Activated T-helper 2 cell treated with anti-CD3 and anti-CD28 coated beads, Interferon-gamma antibody, Interleukin-2, Interleukin-4, amounts not matched to agents 10 μg/mL and 5 μg/mL and 100 μg/mL, durations not matched to agents 14 hours and 24 hours and 36 hours (primary cell): ENCODE data around the gene DGLUCY. TPM values are rescaled to one million over a fixed set of nuclear protein-coding genes. Genes with fewer than 3 reads are reported as not detected.
A peak's percentile ranks its signal among the peaks of the same experiment; 100 is the strongest.
"Not testable (repeated sequence)": the region's sequence is repeated elsewhere in the genome, so short reads cannot be mapped to it uniquely, and the experiment has no call there.

Experiments used
- DNase-seq: peaks from one replicate; pipeline ENCODE4 v3.0.0; 2021; ENCODE audit warnings: low spot score
- H3K27ac Mint-ChIP-seq: one replicate; pipeline ENCODE4 v1.8.0; 2021; ENCODE audit warnings: mixed read lengths
- H3K27me3 Mint-ChIP-seq: one replicate; pipeline ENCODE4 v1.8.0; 2021; ENCODE audit warnings: low read depth, mixed read lengths
- H3K36me3 Mint-ChIP-seq: one replicate; pipeline ENCODE4 v1.8.0; 2021; ENCODE audit warnings: low read depth, mixed read lengths
- H3K4me1 Mint-ChIP-seq: one replicate; pipeline ENCODE4 v1.8.0; 2021; ENCODE audit warnings: low read depth, mixed read lengths
- H3K4me3 Mint-ChIP-seq: one replicate; pipeline ENCODE4 v1.8.0; 2021; ENCODE audit warnings: low read depth, mild to moderate bottlenecking, moderate library complexity, mixed read lengths
- H3K9me3 Mint-ChIP-seq: one replicate; pipeline ENCODE4 v1.8.0; 2021; ENCODE audit warnings: mixed read lengths
- intact Hi-C: fragments of 100-400 bp; cut with micrococcal nuclease; formaldehyde crosslinking; loops from one replicate; pipeline ENCODE4 v1.15.1; 2023
- total RNA-seq: library from RNA; stranded (reverse); gene quantifications from 2 replicates; pipeline ENCODE4 v1.2.3, GENCODE V29; 2022

The DGLUCY gene
- total RNA-seq, 1 donor from 2014 or later = 48.5 TPM

GRCh38 chr14:91114079-91115065 lies 499 bp downstream of the DGLUCY start:
- Mint-ChIP-seq H3K27me3 (no peaks in the 10 kb centered on the region), H3K36me3 (peaks cover 35% of the 10 kb centered on the region), H3K9me3 (peaks cover 5% of the 10 kb centered on the region), H3K4me3 (peak overlapping the region; percentile 95), H3K27ac (peak overlapping the region; percentile 92), H3K4me1 (peaks cover 59% of the 10 kb centered on the region)
- peak; percentile 77 for DNase-seq
- intact Hi-C loops = loop anchor here (1.0 to 2.0 kb wide), 3 partner anchors 53 to 212 kb away; no protein-coding TSS in a partner anchor

GRCh38 chr14:91115986-91116770 lies 2.3 kb downstream of the DGLUCY start:
- no peak for DNase-seq
- peak overlapping the region; percentile 95 for H3K4me3 Mint-ChIP-seq
- peaks cover 59% of the 10 kb centered on the region for H3K4me1 Mint-ChIP-seq
- H3K27me3 Mint-ChIP-seq = no peaks in the 10 kb centered on the region
- intact Hi-C loops = loop anchor here (2.0 kb wide), 3 partner anchors 23 to 213 kb away; no protein-coding TSS in a partner anchor
- H3K27ac Mint-ChIP-seq = peak overlapping the region; percentile 92
- H3K9me3 Mint-ChIP-seq = peaks cover 8% of the 10 kb centered on the region
- H3K36me3 Mint-ChIP-seq = peaks cover 49% of the 10 kb centered on the region

GRCh38 chr14:91116913-91117588 lies 3.2 kb downstream of the DGLUCY start:
- no peaks in the 10 kb centered on the region for H3K27me3 Mint-ChIP-seq
- H3K27ac Mint-ChIP-seq = peak overlapping the region; percentile 60
- peaks cover 8% of the 10 kb centered on the region for H3K9me3 Mint-ChIP-seq
- peak overlapping the region; percentile 95 for H3K4me3 Mint-ChIP-seq
- H3K4me1 Mint-ChIP-seq = peaks cover 62% of the 10 kb centered on the region
- DNase-seq = no peak
- H3K36me3 Mint-ChIP-seq = peaks cover 55% of the 10 kb centered on the region
- intact Hi-C loops = loop anchor here (1.0 to 2.0 kb wide), 2 partner anchors 22 to 39 kb away; no protein-coding TSS in a partner anchor

GRCh38 chr14:91117960-91118359 lies 4.1 kb downstream of the DGLUCY start:
- Mint-ChIP-seq H3K4me1 (peaks cover 56% of the 10 kb centered on the region), H3K27ac (peak overlapping the region; percentile 60), H3K27me3 (no peaks in the 10 kb centered on the region), H3K36me3 (peaks cover 57% of the 10 kb centered on the region), H3K9me3 (peaks cover 8% of the 10 kb centered on the region), H3K4me3 (no peak overlapping the region)
- intact Hi-C loops = loop anchor here (1.0 to 2.0 kb wide), 2 partner anchors 21 to 40 kb away; no protein-coding TSS in a partner anchor
- DNase-seq = no peak

GRCh38 chr14:91118511-91119068 lies 4.7 kb downstream of the DGLUCY start:
- peaks cover 60% of the 10 kb centered on the region for H3K36me3 Mint-ChIP-seq
- peaks cover 55% of the 10 kb centered on the region for H3K4me1 Mint-ChIP-seq
- H3K4me3 Mint-ChIP-seq = no peak overlapping the region
- peak overlapping the region; percentile 41 for H3K27ac Mint-ChIP-seq
- DNase-seq = no peak
- intact Hi-C loops = no loop called here
- no peaks in the 10 kb centered on the region for H3K27me3 Mint-ChIP-seq
- peaks cover 8% of the 10 kb centered on the region for H3K9me3 Mint-ChIP-seq

DNA sequence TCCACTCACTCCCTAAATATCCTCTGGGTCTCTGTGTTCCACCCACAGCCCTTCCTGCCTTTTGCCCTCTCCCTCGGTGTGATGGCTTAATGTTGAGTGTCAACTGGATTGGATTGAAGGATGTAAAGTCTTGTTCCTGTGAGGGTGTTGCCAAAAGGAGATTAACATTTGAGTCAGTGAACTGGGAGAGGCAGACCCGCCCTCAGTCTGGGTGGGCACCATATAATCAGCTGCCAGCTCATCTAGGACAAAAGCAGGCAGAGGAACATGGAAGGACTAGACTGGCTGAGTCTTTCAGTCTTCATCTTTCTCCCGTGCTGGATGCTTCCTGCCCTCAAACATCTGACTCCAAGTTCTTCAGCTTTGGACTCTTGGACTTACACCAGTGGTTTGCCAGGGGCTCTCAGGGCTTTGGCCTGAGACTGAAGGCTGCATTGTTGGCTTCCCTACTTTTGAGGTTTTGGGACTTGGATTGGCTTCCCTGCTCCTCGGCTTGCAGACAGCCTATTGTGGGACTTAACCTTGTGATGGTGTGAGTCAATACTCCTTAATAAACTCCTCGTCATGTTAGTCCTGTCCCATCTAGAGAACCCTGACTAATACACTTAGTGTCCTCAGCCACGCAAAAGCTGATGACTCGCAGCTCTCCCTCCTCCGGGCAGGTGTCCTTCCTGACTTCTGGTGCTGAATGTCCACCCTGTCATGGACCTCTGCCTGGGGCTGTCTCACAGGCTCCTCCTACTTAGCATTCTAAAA lies 5.9 kb downstream of the DGLUCY start:
- peaks cover 57% of the 10 kb centered on the region for H3K4me1 Mint-ChIP-seq
- intact Hi-C loops = no loop called here
- peaks cover 68% of the 10 kb centered on the region for H3K36me3 Mint-ChIP-seq
- H3K4me3 Mint-ChIP-seq = no peak overlapping the region
- H3K27me3 Mint-ChIP-seq = no peaks in the 10 kb centered on the region
- peak overlapping the region; percentile 43 for H3K27ac Mint-ChIP-seq
- H3K9me3 Mint-ChIP-seq = peaks cover 8% of the 10 kb centered on the region
- no peak for DNase-seq

DNA sequence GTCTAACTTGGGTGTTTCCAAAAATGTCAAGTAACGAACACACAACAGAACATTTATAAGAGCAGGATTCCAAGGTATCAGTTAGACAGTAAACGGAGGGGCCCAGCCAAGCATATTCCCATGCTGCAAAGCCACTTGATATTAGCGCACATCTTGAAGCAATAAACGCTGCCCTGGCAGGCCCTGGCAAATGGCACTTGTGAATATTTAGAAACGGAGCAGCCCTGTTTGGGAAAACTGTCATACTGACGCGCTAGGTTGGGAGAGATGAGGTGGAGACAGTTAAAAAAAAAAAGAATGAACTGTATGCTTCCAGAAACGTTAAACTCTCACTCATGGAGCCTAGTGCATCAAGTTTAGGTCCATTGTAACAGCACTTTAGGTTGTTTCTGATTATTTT lies 9.3 kb downstream of the DGLUCY start:
- Mint-ChIP-seq H3K4me1 (peaks cover 43% of the 10 kb centered on the region), H3K4me3 (no peak overlapping the region), H3K27ac (no peak overlapping the region), H3K9me3 (peaks cover 8% of the 10 kb centered on the region), H3K27me3 (no peaks in the 10 kb centered on the region), H3K36me3 (peaks cover 79% of the 10 kb centered on the region)
- DNase-seq = no peak
- intact Hi-C loops = no loop called here

DNA sequence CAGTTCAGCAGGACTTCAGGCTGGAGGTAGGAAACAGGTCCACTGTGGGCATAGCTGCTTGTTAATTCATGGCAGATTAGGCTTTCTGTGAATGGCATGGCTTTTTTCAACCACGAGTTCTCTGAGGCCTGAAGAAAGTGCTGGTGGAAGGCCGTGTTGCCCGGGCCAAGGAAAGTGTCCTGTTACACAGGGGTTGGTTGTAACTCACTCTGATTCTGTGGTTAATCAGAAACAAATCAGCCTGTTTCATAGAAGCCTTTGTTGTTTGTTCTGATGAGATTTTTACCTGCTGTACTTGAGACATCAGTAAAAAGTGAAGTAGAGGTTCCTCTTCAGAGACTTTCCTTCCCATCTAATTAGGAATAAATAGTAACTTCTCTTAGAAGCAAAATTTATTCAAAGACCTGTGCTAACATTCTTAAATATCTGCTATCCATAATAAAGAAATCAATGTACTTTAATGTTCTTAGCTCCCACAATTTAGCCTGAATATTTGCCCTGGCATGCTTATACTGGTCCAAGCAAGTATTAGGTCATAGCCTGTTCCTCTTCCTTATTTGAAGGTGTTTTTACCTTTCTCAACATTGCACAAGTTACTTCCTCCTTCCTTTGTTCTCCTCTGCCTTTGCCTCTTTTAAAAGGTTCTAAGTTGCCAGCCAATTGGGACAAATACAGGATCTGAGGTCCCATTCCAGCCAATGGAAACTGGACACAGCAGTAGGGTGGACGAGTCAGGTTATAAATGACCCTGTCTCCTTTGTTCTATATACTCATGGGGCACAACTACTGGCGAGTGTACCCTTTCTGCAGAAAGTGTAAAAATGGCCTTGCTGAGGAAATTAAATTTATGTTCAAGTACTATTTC lies 10.8 kb downstream of the DGLUCY start:
- intact Hi-C loops, H3K4me3 Mint-ChIP-seq, H3K27me3 Mint-ChIP-seq, DNase-seq, H3K9me3 Mint-ChIP-seq: not testable (repeated sequence)
- H3K27ac Mint-ChIP-seq = peak overlapping the region; percentile 42
- H3K4me1 Mint-ChIP-seq = peaks cover 36% of the 10 kb centered on the region
- H3K36me3 Mint-ChIP-seq = peaks cover 75% of the 10 kb centered on the region

- Mint-ChIP-seq H3K27ac (peak overlapping the region; percentile 8), H3K36me3 (peaks cover 73% of the 10 kb centered on the region), H3K27me3 (no peaks in the 10 kb centered on the region), H3K4me1 (peaks cover 33% of the 10 kb centered on the region), H3K4me3 (no peak overlapping the region), H3K9me3 (no peaks in the 10 kb centered on the region)
- no peak for DNase-seq
- intact Hi-C loops = no loop called here
Measured at GRCh38 chr14:91125271-91125660, 11.4 kb downstream of the DGLUCY start.

DNA sequence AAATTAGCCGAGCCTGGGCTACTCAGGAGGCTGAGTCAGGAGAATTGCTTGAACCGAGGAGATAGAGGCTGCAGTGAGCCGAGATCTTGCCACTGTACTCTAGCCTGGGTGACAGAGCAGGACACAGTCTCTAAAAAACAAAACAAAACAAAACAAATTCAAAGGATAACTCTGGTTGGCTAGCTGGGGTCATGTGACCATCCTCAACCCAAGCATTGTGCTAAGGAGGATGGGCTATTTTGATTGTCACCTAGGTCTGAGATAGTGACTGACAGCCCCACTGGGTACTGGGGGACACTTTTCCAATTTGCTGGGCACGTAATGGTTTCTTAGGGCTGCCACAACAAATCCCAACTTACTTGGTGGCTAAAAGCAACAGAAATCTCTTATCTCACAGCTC lies 11.9 kb downstream of the DGLUCY start:
- no peak for DNase-seq
- intact Hi-C loops = no loop called here
- Mint-ChIP-seq H3K9me3 (no peaks in the 10 kb centered on the region), H3K36me3 (peaks cover 74% of the 10 kb centered on the region), H3K27me3 (no peaks in the 10 kb centered on the region), H3K4me3 (no peak overlapping the region), H3K4me1 (peaks cover 30% of the 10 kb centered on the region), H3K27ac (peak overlapping the region; percentile 8)

DNA sequence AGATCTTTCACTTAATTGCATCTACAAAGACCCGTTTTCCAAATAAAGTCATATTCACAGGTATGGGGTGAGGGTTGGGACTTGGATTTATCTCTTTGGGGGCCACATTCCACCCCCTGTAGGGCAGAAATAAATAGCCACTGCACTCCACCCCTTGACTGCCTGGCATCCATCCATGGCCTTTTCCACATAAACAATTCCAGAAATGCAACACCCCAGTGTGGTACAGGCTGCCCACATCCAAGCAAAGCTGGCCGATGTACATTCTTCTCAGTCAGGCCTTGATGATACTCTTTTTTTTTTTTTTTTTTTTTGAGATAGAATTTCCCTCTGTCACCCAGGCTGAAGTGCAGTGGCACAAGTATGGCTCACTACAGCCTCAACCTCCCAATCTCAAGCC lies 12.9 kb downstream of the DGLUCY start:
- Mint-ChIP-seq H3K27ac (no peak overlapping the region), H3K36me3 (peaks cover 75% of the 10 kb centered on the region), H3K4me3 (no peak overlapping the region), H3K27me3 (no peaks in the 10 kb centered on the region), H3K9me3 (no peaks in the 10 kb centered on the region), H3K4me1 (peaks cover 25% of the 10 kb centered on the region)
- intact Hi-C loops = no loop called here
- no peak for DNase-seq
